HL-60 (cell line): ENCODE measurements around the gene FBLN1.

Experiments
- POLR2AphosphoS5 ChIP-seq: IDR thresholded peaks from 2 replicates; pipeline ENCODE4 v1.6.1; 2012; ENCODE audit warnings: low read depth
- TF ChIP-seq, protein P1 (sequence below): IDR thresholded peaks from one replicate; pipeline ENCODE4 v1.5.1; 2011; ENCODE audit warnings: low read length, control low read depth, inconsistent platforms; ENCODE audit not compliant: insufficient read depth
- TF ChIP-seq, protein P2 (sequence below): IDR thresholded peaks from 2 replicates; pipeline ENCODE4 v1.6.1; 2012; ENCODE audit warnings: low read depth; ENCODE audit not compliant: insufficient replicate concordance

DNA sequence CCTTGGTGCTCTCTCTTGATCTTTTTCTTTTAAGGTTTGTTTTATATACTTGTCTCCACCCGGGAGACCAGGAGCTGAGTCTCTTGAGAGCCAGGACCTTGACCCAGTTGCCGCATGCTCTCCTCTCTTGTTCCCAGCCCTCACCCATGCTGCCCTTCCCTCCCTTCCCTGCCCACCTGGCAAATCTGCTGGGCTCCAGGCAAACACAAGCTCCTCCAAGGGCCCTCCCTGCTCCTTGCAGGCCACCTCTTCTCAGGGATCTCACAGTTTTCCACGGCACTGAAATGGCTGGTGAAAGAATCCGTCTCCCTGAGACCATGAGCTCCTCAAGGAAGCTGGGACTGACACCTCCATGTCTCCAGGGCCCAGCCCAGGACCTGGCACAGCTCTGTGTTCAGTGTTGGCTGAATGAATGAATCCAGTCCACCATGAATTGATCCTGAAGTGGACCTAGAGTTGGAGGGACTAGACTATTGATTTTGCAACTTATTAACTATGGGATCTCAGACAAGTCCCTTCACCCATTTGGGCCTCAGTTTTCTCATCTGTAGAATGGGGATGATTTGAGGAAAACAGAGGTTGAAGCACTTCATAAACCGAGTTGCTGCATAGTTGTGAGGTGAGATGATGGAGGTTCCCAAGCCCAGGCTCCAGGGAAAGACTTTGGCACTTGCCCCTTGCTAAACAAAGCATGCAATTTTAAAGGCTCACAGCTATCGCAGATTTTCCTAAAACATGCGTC is 25.1 kb upstream of the FBLN1 start:
- TF ChIP-seq, protein P1, sequence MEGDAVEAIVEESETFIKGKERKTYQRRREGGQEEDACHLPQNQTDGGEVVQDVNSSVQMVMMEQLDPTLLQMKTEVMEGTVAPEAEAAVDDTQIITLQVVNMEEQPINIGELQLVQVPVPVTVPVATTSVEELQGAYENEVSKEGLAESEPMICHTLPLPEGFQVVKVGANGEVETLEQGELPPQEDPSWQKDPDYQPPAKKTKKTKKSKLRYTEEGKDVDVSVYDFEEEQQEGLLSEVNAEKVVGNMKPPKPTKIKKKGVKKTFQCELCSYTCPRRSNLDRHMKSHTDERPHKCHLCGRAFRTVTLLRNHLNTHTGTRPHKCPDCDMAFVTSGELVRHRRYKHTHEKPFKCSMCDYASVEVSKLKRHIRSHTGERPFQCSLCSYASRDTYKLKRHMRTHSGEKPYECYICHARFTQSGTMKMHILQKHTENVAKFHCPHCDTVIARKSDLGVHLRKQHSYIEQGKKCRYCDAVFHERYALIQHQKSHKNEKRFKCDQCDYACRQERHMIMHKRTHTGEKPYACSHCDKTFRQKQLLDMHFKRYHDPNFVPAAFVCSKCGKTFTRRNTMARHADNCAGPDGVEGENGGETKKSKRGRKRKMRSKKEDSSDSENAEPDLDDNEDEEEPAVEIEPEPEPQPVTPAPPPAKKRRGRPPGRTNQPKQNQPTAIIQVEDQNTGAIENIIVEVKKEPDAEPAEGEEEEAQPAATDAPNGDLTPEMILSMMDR: no peak
- no peak for TF ChIP-seq POLR2AphosphoS5
- TF ChIP-seq, protein P2, sequence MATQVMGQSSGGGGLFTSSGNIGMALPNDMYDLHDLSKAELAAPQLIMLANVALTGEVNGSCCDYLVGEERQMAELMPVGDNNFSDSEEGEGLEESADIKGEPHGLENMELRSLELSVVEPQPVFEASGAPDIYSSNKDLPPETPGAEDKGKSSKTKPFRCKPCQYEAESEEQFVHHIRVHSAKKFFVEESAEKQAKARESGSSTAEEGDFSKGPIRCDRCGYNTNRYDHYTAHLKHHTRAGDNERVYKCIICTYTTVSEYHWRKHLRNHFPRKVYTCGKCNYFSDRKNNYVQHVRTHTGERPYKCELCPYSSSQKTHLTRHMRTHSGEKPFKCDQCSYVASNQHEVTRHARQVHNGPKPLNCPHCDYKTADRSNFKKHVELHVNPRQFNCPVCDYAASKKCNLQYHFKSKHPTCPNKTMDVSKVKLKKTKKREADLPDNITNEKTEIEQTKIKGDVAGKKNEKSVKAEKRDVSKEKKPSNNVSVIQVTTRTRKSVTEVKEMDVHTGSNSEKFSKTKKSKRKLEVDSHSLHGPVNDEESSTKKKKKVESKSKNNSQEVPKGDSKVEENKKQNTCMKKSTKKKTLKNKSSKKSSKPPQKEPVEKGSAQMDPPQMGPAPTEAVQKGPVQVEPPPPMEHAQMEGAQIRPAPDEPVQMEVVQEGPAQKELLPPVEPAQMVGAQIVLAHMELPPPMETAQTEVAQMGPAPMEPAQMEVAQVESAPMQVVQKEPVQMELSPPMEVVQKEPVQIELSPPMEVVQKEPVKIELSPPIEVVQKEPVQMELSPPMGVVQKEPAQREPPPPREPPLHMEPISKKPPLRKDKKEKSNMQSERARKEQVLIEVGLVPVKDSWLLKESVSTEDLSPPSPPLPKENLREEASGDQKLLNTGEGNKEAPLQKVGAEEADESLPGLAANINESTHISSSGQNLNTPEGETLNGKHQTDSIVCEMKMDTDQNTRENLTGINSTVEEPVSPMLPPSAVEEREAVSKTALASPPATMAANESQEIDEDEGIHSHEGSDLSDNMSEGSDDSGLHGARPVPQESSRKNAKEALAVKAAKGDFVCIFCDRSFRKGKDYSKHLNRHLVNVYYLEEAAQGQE: no peak
